Hair follicle dermal papilla cell (primary cell): ENCODE measurements around the gene KRTAP19-1. TPM values are rescaled to one million over a fixed set of nuclear protein-coding genes. Genes with fewer than 3 reads are reported as not detected.

ENCODE experiments used
- small RNA-seq: library from RNA; depleted of rRNA; stranded (forward); fragments of <200 nt; gene quantifications from one replicate; pipeline ENCODE3, GENCODE V24; 2012
- total RNA-seq: library from RNA; depleted of rRNA; stranded (reverse); fragments of >200 nt; gene quantifications from 2 replicates; pipeline ENCODE4 v1.2.3, GENCODE V29; 2012

KRTAP19-1 gene
- total RNA-seq: not detected in 2 replicates

DNA sequence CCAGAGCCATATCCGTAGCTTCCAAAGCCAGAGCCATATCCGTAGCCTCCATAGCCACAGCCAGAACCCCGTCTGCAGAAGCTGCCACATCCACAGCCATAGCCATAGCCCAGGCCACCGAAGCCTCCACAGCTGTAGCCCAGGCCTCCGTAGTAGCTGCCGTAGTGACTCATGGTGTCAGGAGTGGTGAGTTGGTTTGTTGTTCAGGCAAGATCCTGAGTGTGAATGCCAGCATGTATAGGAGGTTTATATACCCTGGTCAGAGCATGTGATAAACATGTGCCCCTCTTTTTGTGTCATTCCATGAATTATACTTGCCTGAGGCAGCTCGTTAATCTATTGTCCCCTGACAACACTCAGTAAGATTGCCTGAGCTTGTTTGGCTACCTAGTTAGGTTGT lies at the start of gene KRTAP19-1:
Gene KRTAP19-1, minus strand, starts transcription at position 223 of the 400 bp plus-strand sequence. Its CDS starts 50 bp downstream, at position 173.

GRCh38 chr21:30502041-30502440 lies 21.9 kb upstream of the KRTAP19-1 start, which contains the start of gene KRTAP19-5:
Gene KRTAP19-5 (minus strand): TSS chr21:30502141. CDS start chr21:30502090, 51 bp downstream.

GRCh38 chr21:30497065-30497464 lies 16.9 kb upstream of the KRTAP19-1 start, which contains the start of gene KRTAP19-4:
Gene KRTAP19-4 (minus strand): TSS chr21:30497165. CDS start chr21:30497110, 55 bp downstream.

DNA sequence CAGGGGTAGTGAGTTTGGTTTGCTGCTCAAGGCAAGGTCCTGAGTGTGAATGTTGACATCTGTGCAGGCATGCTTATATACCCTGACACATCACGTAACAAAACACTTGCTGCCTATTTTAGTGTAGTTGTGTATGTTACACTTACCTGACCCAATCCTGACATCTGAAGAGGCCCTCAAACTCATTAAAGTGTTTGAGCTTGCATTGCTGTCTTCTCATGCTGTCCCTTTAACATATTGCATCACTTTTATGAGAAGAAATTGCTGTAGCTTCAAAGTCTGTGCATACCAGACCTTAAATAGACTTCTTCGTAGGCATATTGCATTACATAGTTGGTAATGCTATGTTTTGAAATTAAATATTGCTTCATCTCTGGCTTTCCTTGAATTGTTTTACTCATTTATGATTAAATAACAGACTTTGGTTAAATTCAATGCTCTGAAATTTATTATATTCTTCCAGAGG lies 11.8 kb upstream of the KRTAP19-1 start, which contains the start of gene KRTAP19-3:
Gene KRTAP19-3, minus strand, starts transcription at position 51 of the 466 bp plus-strand sequence. CDS start 56 bp downstream, outside the sequence.

GRCh38 chr21:30487336-30487735 lies 7.2 kb upstream of the KRTAP19-1 start, which contains the start of gene KRTAP19-2:
Gene KRTAP19-2 (minus strand): TSS chr21:30487436. CDS start chr21:30487348, 88 bp downstream.

GRCh38 chr21:30439975-30440374 lies 40.2 kb downstream of the KRTAP19-1 start, which contains the start of gene KRTAP15-1:
Gene KRTAP15-1 (plus strand): TSS chr21:30440275. CDS start chr21:30440328, 53 bp downstream.

GRCh38 chr21:30430170-30430655 lies 50.0 kb downstream of the KRTAP19-1 start, which contains the start of gene KRTAP13-4:
Gene KRTAP13-4 (plus strand): TSS chr21:30430220. CDS start chr21:30430276, 56 bp downstream.

Small RNA genes within 50 kb of the gene (small RNA-seq; reads per million reads assigned to genes)
- gene AP000567.1 (not detected), gene KRTAP19-10P (not detected), gene KRTAP19-9P (not detected)

Other genes with a start within 250 kb of the KRTAP19-1 start
- gene KRTAP24-1, start 197.4 kb downstream of the KRTAP19-1 start, total RNA-seq: not detected in 2 replicates
- gene KRTAP25-1, start 190.9 kb downstream of the KRTAP19-1 start, total RNA-seq: not detected in 2 replicates
- gene KRTAP26-1, start 160.1 kb downstream of the KRTAP19-1 start, total RNA-seq: not detected in 2 replicates
- not detected in 2 replicates for gene KRTAP27-1, start 142.7 kb downstream of the KRTAP19-1 start, total RNA-seq
- not detected in 2 replicates for gene KRTAP23-1, start 131.8 kb downstream of the KRTAP19-1 start, total RNA-seq
- gene KRTAP13-2, start 108.1 kb downstream of the KRTAP19-1 start, total RNA-seq: not detected in 2 replicates
- not detected in 2 replicates for gene KRTAP13-1, start 84.3 kb downstream of the KRTAP19-1 start, total RNA-seq
- not detected in 2 replicates for gene KRTAP13-3, start 54.4 kb downstream of the KRTAP19-1 start, total RNA-seq
- gene KRTAP13-4, start 50.1 kb downstream of the KRTAP19-1 start, total RNA-seq: not detected in 2 replicates
- not detected in 2 replicates for gene KRTAP15-1, start 40.1 kb downstream of the KRTAP19-1 start, total RNA-seq
- not detected in 2 replicates for gene KRTAP19-2, start 7.1 kb upstream of the KRTAP19-1 start, total RNA-seq
- gene KRTAP19-3, start 11.6 kb upstream of the KRTAP19-1 start, total RNA-seq: not detected in 2 replicates
- gene KRTAP19-4, start 16.8 kb upstream of the KRTAP19-1 start, total RNA-seq: not detected in 2 replicates
- not detected in 2 replicates for gene KRTAP19-5, start 21.8 kb upstream of the KRTAP19-1 start, total RNA-seq
- not detected in 2 replicates for gene KRTAP19-6, start 61.5 kb upstream of the KRTAP19-1 start, total RNA-seq
- not detected in 2 replicates for gene KRTAP19-7, start 80.9 kb upstream of the KRTAP19-1 start, total RNA-seq
- gene KRTAP22-2, start 110.0 kb upstream of the KRTAP19-1 start, total RNA-seq: not detected in 2 replicates
- gene KRTAP6-3, start 112.1 kb upstream of the KRTAP19-1 start, total RNA-seq: not detected in 2 replicates
- gene KRTAP6-2, start 118.5 kb upstream of the KRTAP19-1 start, total RNA-seq: not detected in 2 replicates
- not detected in 2 replicates for gene KRTAP22-1, start 120.7 kb upstream of the KRTAP19-1 start, total RNA-seq
- gene KRTAP6-1, start 133.6 kb upstream of the KRTAP19-1 start, total RNA-seq: not detected in 2 replicates
- not detected in 2 replicates for gene KRTAP20-1, start 136.1 kb upstream of the KRTAP19-1 start, total RNA-seq
- gene KRTAP20-4, start 140.3 kb upstream of the KRTAP19-1 start, total RNA-seq: not detected in 2 replicates
- gene KRTAP20-2, start 154.8 kb upstream of the KRTAP19-1 start, total RNA-seq: not detected in 2 replicates
- not detected in 2 replicates for gene KRTAP20-3, start 162.5 kb upstream of the KRTAP19-1 start, total RNA-seq
- gene KRTAP21-3, start 238.4 kb upstream of the KRTAP19-1 start, total RNA-seq: not detected in 2 replicates